T-helper 22 cell (primary cell): ENCODE results near the gene RFX5.
"Not testable (repeated sequence)": the region's sequence is repeated elsewhere in the genome, so short reads cannot be mapped to it uniquely, and the experiment has no call there.

Experiments
- DNase-seq: peaks from one replicate; pipeline ENCODE4 v3.0.0-alpha.2; 2020; ENCODE audit warnings: low read depth

RFX5 gene

DNA sequence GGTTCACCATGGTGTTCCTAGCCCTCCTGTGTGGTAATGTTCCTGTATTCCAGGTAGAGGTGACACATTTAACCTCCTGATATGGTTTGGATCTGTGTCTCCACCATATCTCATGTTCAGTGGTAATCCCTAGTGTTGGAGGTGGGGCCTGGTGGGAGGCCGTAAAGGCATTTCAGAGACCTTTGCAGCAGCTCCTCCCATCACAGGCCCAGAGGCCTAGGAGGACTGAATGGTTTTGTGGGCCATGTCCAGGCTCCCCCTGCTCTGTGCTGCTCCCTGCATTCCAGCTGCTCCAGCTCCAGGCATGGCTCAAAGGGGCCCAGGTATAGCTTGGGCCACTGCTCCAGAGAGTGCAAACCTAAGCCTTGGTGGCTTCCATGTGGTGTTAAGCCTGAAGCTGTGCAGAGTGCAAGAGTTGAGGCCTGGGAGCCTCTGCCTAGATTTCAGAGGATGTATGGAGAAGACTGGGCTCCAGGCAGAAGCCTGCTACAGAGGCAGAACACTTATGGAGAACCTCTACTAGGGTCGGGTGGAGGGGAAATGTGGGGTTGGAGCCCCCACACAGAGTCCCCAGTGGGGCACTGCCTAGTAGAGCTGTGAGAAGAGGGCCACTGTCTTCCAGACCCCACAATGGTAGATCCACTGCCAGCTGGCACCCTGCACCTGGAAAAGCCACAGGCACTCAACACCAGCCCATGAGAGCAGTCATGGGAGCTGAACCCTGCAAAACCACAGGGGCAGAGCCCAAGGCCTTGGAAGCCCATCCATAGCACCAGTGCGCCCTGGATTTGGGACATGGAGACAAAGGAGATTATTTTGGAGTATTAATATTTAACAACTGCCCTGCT lies 15.5 kb upstream of the RFX5 start:
- DNase-seq, result no peak

- no peak for DNase-seq
Measured at GRCh38 chr1:151361883-151362282, 14.8 kb upstream of the RFX5 start.

- DNase-seq, result no peak
Measured at GRCh38 chr1:151356696-151357095, 9.6 kb upstream of the RFX5 start.

GRCh38 chr1:151352021-151352718 lies 5.1 kb upstream of the RFX5 start:
- DNase-seq, result no peak

DNA sequence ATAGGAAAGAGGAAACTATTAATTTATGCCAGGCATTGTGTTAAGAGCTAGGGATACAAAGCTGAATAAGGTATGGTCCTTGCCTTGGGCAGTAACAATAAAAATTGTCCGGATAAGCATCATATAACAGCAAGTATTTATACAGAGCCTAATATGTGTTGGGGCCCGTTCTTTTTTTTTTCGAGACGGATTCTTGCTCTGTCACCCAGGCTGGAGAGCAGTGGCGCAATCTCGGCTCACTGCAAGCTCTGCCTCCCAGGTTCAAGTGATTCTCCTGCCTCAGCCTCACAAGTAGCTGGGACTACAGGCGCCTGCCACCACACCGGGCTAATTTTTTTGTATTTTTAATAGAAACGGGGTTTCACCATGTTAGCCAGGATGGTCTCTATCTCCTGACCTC lies 3.3 kb upstream of the RFX5 start:
- not testable (repeated sequence) for DNase-seq

DNA sequence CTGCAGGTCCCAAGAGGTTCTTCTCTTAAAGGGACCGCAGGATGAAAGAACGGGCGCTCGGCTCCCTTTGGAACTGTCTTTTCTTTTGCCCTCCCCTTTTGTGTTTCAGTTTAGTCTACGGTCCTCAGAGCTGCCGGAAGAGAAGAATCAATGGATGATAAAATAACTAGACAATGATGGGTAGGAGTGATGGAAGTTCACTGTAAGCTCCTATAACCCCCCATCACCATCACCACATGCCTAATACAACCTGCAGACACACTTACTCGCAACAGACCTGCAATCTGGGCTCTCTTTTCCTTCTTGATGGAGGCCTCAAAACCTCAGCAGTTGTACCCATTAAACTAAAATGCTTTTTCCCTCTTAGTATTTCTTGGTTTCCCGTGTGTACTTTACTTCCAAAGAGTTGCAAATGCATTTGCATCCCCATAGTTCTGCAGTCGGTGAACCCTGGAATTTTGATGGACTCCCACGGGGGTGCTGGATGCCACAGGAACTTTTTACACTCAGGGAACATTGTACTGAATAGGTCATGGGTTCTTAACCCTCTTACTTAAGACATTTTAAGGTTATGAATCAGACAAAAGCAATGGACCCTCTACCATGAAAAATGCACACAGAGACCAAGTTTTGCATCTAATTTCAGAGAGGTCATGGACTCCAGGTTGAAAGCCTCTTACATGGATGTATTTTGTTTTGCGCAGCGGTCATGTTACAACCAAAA lies 633 bp upstream of the RFX5 start:
- no peak for DNase-seq

DNA sequence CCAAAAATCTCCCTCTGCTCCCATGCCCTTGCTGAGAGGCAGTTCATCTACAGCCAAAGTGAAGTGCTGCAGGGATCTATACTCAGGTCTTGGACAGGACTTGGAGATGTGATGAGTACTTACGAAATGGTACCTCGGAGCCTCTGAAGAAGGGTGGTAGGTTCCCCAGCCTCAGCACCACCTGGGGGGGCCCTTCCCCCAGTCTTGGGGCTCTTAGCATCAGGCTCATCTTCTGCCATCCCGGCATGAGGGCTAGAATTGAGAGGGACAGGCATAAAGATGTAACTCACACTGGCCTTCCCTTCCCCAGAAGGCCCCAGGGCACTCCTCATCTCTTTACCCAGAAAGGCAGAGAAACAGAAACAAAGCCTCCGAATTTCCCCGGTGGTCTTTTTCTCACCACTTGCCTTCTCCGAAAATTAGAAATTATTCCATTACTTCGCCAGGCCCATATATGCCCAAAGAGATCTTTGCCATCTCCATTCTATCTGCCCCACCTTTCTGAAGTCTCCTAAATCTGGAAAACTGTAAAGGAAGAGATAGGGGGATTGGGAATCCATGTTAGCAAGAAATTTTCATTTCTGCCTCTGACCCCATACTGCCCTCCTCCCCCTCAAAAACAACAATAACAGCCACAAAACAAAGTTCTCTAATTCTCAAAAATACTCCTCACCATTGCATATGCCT lies 827 bp downstream of the RFX5 start:
- no peak for DNase-seq

DNA sequence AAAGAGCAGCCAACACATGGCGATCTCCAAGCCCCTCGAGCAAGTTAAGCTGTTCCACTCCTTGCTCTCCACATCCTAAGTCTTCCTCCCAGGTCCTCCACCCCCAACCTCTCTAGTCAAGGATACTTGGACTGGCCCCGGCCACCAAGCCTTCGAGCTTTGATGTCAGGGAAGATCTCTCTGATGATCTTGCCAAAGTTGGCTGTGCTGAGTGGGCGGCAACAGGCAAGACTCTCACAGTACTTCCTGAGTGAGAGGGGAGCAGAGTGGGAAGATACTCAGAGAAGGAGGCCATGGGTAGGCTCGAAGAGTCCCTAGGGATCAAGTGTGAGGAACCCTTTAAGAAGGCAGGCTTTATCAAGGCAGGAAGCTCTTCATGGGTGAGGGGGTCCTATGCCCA lies 2.8 kb downstream of the RFX5 start:
- DNase-seq, result no peak

GRCh38 chr1:151343587-151343986 lies 3.5 kb downstream of the RFX5 start:
- no peak for DNase-seq

- no peak for DNase-seq
Measured at GRCh38 chr1:151342569-151342968, 4.5 kb downstream of the RFX5 start.

GRCh38 chr1:151342021-151342420 lies 5.0 kb downstream of the RFX5 start:
- DNase-seq, result no peak

- peak; percentile 28 for DNase-seq
Measured at GRCh38 chr1:151340870-151341754, 5.9 kb downstream of the RFX5 start.

DNA sequence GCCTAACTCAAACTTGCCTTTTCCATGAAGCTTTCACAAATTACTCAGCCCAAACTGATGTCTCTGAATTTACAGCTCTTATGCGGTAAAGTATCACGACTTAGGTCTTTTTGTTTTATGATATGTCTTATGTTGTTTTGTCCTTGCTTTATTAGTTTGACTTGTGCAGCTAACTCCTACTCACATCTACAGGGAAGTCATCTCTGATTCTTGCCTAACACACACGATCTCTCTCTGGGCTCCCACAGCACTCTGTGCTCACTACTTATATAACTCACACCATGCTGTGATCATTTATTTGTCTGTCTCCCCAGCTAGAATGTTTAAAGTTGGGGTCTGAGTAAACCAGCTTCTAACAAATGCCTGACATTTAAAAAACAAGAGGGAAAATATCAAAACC lies 10.5 kb downstream of the RFX5 start:
- no peak for DNase-seq

DNA sequence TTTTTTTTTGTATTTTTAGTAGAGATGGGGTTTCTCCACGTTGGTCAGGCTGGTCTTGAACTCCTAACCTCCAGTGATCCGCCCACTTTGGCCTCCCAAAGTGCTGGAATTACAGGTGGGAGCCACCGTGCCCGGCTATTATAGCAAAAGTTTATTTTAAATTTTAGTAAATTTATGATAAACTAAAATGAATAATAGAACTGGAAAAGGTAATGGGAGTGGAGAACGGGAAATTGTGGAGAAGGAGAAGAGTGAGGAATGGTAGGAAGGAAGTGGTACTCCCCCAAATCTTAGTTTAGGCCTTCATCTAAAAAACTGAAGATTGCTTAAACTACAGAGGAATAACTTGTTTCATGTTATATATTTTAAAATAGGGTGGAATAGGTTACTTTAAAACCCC lies 12.2 kb downstream of the RFX5 start:
- no peak for DNase-seq

DNA sequence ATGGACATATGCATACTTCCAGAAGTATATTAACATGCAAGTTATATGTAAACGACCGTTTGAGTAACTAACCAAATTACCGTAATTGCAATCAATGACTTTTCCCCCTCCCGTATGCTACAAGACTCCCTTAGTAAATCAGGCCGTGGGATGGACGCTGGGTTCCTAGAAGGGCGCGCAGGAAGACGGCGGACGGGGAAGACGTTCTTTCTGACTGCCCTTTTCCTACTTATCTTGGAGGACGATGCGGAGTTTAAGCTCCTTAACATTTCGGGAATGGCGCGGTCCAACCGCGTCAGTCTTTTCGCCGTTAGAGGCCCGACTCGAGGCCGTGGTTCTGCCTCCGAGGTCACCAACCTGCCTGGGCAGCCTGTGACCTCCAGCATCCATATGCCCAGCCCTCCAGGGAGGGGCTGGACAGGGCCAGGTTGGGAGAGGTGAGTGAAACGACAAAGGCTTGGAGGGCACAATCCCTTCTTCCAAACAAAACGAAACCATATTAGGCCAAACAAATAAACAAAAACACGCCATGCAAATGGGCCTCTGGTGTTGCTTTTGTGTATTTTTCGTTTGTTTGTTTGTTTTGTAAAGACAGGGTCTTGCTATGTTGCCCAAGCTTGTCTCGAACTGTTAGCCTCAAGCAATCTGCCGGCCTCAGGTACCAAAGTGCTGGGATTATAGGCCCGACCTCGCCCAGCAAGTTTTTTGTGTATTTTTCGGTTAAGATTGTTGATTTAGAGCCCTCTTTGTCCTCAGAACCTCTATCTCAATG lies 19.0 kb downstream of the RFX5 start:
- no peak for DNase-seq

GRCh38 chr1:151327223-151327902 lies 19.7 kb downstream of the RFX5 start, which contains the start of gene PI4KB:
Gene PI4KB, minus strand, starts transcription at chr1:151327416. Its CDS starts 10,935 bp downstream, at chr1:151316481.
- peak; percentile 82 for DNase-seq

- DNase-seq, result peak; percentile 43
Measured at GRCh38 chr1:151326619-151327222, 20.3 kb downstream of the RFX5 start.

- DNase-seq, result no peak
Measured at GRCh38 chr1:151325646-151326429, 21.2 kb downstream of the RFX5 start.
